GM12874 (cell line): ENCODE results near the gene C9orf43.

ENCODE experiments used
- TF ChIP-seq, protein P1 (sequence below): IDR thresholded peaks from 2 replicates; pipeline ENCODE4 v1.5.1; 2011; ENCODE audit warnings: low read depth, mild to moderate bottlenecking, control low read depth, low read length, moderate library complexity; ENCODE audit not compliant: insufficient read depth

Gene C9orf43

DNA sequence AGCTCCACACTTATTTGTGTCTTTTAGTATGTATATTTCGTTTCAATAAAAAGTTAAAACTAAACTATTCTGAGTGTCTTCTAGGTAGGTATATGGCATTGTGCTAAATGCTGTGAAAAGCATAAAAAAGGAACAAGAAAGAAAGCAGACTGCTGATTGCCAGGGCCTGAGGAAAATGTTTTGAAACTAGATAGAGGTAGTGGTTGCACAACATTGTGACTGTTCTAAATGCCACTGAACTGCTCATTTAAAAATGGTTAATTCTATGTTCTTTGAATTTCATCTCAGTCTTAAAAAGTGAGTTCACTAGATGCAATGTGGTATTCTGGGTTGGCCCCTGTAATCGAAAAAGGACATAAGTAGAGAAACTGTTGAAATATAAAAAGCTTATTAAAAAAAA, 6.9 kb upstream of the C9orf43 start:
- TF ChIP-seq, protein P1, sequence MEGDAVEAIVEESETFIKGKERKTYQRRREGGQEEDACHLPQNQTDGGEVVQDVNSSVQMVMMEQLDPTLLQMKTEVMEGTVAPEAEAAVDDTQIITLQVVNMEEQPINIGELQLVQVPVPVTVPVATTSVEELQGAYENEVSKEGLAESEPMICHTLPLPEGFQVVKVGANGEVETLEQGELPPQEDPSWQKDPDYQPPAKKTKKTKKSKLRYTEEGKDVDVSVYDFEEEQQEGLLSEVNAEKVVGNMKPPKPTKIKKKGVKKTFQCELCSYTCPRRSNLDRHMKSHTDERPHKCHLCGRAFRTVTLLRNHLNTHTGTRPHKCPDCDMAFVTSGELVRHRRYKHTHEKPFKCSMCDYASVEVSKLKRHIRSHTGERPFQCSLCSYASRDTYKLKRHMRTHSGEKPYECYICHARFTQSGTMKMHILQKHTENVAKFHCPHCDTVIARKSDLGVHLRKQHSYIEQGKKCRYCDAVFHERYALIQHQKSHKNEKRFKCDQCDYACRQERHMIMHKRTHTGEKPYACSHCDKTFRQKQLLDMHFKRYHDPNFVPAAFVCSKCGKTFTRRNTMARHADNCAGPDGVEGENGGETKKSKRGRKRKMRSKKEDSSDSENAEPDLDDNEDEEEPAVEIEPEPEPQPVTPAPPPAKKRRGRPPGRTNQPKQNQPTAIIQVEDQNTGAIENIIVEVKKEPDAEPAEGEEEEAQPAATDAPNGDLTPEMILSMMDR = no peak

GRCh38 chr9:113406873-113407511, 3.6 kb upstream of the C9orf43 start:
- TF ChIP-seq, protein P1 = peak; percentile 79

GRCh38 chr9:113409481-113409880, 1.1 kb upstream of the C9orf43 start:
- TF ChIP-seq, protein P1 = no peak

GRCh38 chr9:113409883-113410206, 702 bp upstream of the C9orf43 start:
- TF ChIP-seq, protein P1 = no peak

GRCh38 chr9:113416149-113416721, 5.7 kb downstream of the C9orf43 start:
- TF ChIP-seq, protein P1 = no peak

DNA sequence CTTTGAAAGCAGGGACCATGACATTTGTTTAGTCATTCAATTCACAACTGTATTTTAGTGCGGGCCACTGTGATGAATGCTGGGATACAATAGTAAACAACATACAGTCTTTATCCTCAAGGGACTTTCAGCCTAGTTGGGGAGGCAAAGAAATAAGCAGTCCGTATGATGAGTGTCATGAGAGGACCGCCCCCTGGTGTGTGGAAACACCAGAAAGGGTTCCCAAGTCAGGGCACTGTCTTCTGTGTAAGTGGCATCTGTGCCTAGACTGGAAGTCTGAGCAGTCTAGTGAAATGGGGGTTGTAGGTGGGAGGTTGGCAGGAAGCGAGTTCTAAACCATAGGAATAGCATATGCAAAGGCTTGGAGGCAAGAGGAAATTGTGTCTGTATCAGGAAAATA, 6.8 kb downstream of the C9orf43 start:
- TF ChIP-seq, protein P1 = no peak

DNA sequence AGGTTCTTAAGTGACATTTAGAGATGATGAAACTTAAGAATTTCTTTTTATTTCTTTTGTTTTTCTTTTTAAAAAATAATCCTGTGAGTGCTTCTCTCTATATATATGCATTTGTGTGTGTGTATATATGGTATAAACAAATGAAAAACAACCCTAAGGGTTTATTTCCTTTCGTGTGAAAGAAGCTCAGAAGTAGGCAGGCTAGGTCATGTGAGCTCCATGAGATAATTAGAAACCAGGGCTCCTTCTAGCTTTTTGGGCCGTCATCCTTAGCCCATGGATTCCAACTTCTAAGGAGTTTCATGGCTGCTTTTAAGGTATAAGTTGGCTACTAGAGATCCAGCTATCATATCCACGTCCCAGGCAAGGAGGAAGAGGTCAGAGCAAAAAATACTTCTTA, 11.2 kb downstream of the C9orf43 start:
- TF ChIP-seq, protein P1 = no peak

GRCh38 chr9:113425072-113425471, 14.5 kb downstream of the C9orf43 start:
- TF ChIP-seq, protein P1 = no peak
